H9 (cell line): ENCODE results near the gene MORC2. TPM values are rescaled to one million over a fixed set of nuclear protein-coding genes. Genes with fewer than 3 reads are reported as not detected.

ENCODE experiments used
- DNase-seq: peaks from one replicate; pipeline ENCODE4 v3.0.0-alpha.2; 2017
- H2AFZ ChIP-seq: one replicate; pipeline ENCODE4 v1.6.1; 2013; ENCODE audit warnings: mild to moderate bottlenecking, low read length, control low read depth, moderate library complexity
- H2AK5ac ChIP-seq: 2 replicates; pipeline ENCODE4 v1.6.1; 2013; ENCODE audit warnings: low read length, control low read depth, mixed read lengths; ENCODE audit not compliant: insufficient read length
- H2BK120ac ChIP-seq: one replicate; pipeline ENCODE4 v1.6.1; 2013; ENCODE audit warnings: low read depth, mild to moderate bottlenecking, low read length, control low read depth, inconsistent platforms; ENCODE audit not compliant: poor library complexity, severe bottlenecking
- H2BK12ac ChIP-seq: 2 replicates; pipeline ENCODE4 v1.6.1; 2013; ENCODE audit warnings: low read length, control low read depth, mixed read lengths, low read depth; ENCODE audit not compliant: insufficient read length
- H2BK15ac ChIP-seq: 2 replicates; pipeline ENCODE4 v1.6.1; 2013; ENCODE audit warnings: low read depth, low read length, control low read depth
- H2BK20ac ChIP-seq: one replicate; pipeline ENCODE4 v1.6.1; 2013; ENCODE audit warnings: low read depth, mild to moderate bottlenecking, low read length, control low read depth, inconsistent platforms; ENCODE audit not compliant: poor library complexity, severe bottlenecking
- H2BK5ac ChIP-seq: 2 replicates; pipeline ENCODE4 v1.6.1; 2013; ENCODE audit warnings: low read length, control low read depth, mixed read lengths; ENCODE audit not compliant: insufficient read length
- H3K14ac ChIP-seq: 2 replicates; pipeline ENCODE4 v1.6.1; 2013; ENCODE audit warnings: low read length, control low read depth; ENCODE audit not compliant: insufficient read depth
- H3K18ac ChIP-seq: 2 replicates; pipeline ENCODE4 v1.6.1; 2013; ENCODE audit warnings: low read depth, mild to moderate bottlenecking, mixed read lengths, low read length, control low read depth; ENCODE audit not compliant: insufficient read length
- H3K23ac ChIP-seq: 2 replicates; pipeline ENCODE4 v1.6.1; 2013; ENCODE audit warnings: low read length, control low read depth, mixed read lengths, low read depth; ENCODE audit not compliant: insufficient read length
- H3K23me2 ChIP-seq: 2 replicates; pipeline ENCODE4 v1.6.1; 2013; ENCODE audit warnings: low read depth, mild to moderate bottlenecking, mixed read lengths, low read length, control low read depth; ENCODE audit not compliant: insufficient read length, poor library complexity, severe bottlenecking
- H3K27ac ChIP-seq: 2 replicates; pipeline ENCODE4 v1.5.1; 2013; ENCODE audit warnings: low read length, control low read depth, mixed read lengths, low read depth; ENCODE audit not compliant: insufficient read length
- H3K27me3 ChIP-seq: 2 replicates; pipeline ENCODE4 v1.6.1; 2013; ENCODE audit warnings: low read length, control low read depth, inconsistent platforms; ENCODE audit not compliant: insufficient read depth
- H3K4ac ChIP-seq: 2 replicates; pipeline ENCODE4 v1.6.1; 2013; ENCODE audit warnings: low read depth, mild to moderate bottlenecking, control low read depth, inconsistent platforms, low read length, moderate library complexity
- H3K4me1 ChIP-seq: 2 replicates; pipeline ENCODE4 v1.6.1; 2013; ENCODE audit warnings: low read length, control low read depth, inconsistent platforms; ENCODE audit not compliant: insufficient read depth
- H3K4me2 ChIP-seq: 2 replicates; pipeline ENCODE4 v1.6.1; 2013; ENCODE audit warnings: low read length, control low read depth, mixed read lengths; ENCODE audit not compliant: insufficient read length, insufficient read depth
- H3K56ac ChIP-seq: 2 replicates; pipeline ENCODE4 v1.6.1; 2013; ENCODE audit warnings: low read depth, mild to moderate bottlenecking, mixed read lengths, low read length, control low read depth; ENCODE audit not compliant: insufficient read length
- H3K79me1 ChIP-seq: 2 replicates; pipeline ENCODE4 v1.6.1; 2013; ENCODE audit warnings: low read depth, mild to moderate bottlenecking, moderate library complexity, low read length, control low read depth, inconsistent platforms; ENCODE audit not compliant: insufficient read depth, poor library complexity, severe bottlenecking
- H3K79me2 ChIP-seq: 2 replicates; pipeline ENCODE4 v1.6.1; 2013; ENCODE audit warnings: low read length, control low read depth, inconsistent platforms; ENCODE audit not compliant: insufficient read depth
- H3K9ac ChIP-seq: 2 replicates; pipeline ENCODE4 v1.6.1; 2013; ENCODE audit warnings: low read length, control low read depth, mixed read lengths; ENCODE audit not compliant: insufficient read length; ENCODE audit errors: extremely low read depth
- H3K9me3 ChIP-seq: one replicate; pipeline ENCODE4 v1.6.1; 2013; ENCODE audit warnings: low read depth, low read length, inconsistent platforms; ENCODE audit not compliant: control insufficient read depth
- H3T11ph ChIP-seq: one replicate; pipeline ENCODE4 v1.6.1; 2013; ENCODE audit warnings: mild to moderate bottlenecking, low read length, control low read depth, inconsistent platforms
- H4K20me1 ChIP-seq: one replicate; pipeline ENCODE4 v1.6.1; 2013; ENCODE audit not compliant: control insufficient read depth, insufficient read length, insufficient read depth
- H4K5ac ChIP-seq: 2 replicates; pipeline ENCODE4 v1.6.1; 2013; ENCODE audit warnings: low read depth, mild to moderate bottlenecking, mixed read lengths, low read length, control low read depth; ENCODE audit not compliant: insufficient read length
- H4K8ac ChIP-seq: replicated peaks from 2 replicates; pipeline ENCODE4 v1.6.1; 2013; ENCODE audit warnings: low read length, control low read depth, mixed read lengths, low read depth; ENCODE audit not compliant: insufficient read length
- H4K91ac ChIP-seq: 2 replicates; pipeline ENCODE4 v1.6.1; 2013; ENCODE audit warnings: low read depth, mild to moderate bottlenecking, moderate library complexity, mixed read lengths, low read length, control low read depth; ENCODE audit not compliant: insufficient read length
- H3K27ac Mint-ChIP-seq, 3 experiments: 2 replicates in 2 of 3; 3 replicates in 1 of 3; pipeline ENCODE4 v1.8.0; 2020 to 2021; ENCODE audit warnings: mixed read lengths in 3 of 3, mild to moderate bottlenecking in 1 of 3, moderate library complexity in 1 of 3
- H3K27me3 Mint-ChIP-seq: 2 replicates; pipeline ENCODE4 v1.8.0; 2021; ENCODE audit warnings: low read depth, mild to moderate bottlenecking, moderate library complexity, mixed read lengths
- H3K36me3 Mint-ChIP-seq, 3 experiments: 2 replicates in 2 of 3; 3 replicates in 1 of 3; pipeline ENCODE4 v1.8.0; 2020 to 2021; ENCODE audit warnings: low read depth in 3 of 3, mixed read lengths in 3 of 3; ENCODE audit not compliant: insufficient read depth in 1 of 3
- H3K4me1 Mint-ChIP-seq, 2 experiments: 2 replicates each; pipeline ENCODE4 v1.8.0; 2020; ENCODE audit warnings: mixed read lengths in 2 of 2
- H3K4me3 Mint-ChIP-seq, 2 experiments: 2 replicates in 1 of 2; 3 replicates in 1 of 2; pipeline ENCODE4 v1.8.0; 2020 to 2021; ENCODE audit warnings: mild to moderate bottlenecking in 2 of 2, mixed read lengths in 2 of 2, moderate library complexity in 1 of 2
- H3K9me3 Mint-ChIP-seq, 2 experiments: 2 replicates in 1 of 2; 3 replicates in 1 of 2; pipeline ENCODE4 v1.8.0; 2020; ENCODE audit warnings: mild to moderate bottlenecking in 2 of 2, mixed read lengths in 2 of 2, moderate library complexity in 1 of 2
- CTCF ChIP-seq: fragments of 200-600 bp; sonication (generic); conservative IDR thresholded peaks from 3 replicates; pipeline ENCODE4 v1.8.0; 2021; ENCODE audit warnings: antibody characterized with exemption, mild to moderate bottlenecking
- WGBS: extraction: QIAGEN DNeasy Blood & Tissue Kit; methylation state at CpG from one replicate; pipeline ENCODE4 v1.1.7; 2013; ENCODE audit warnings: missing lambda C conversion rate, low lambda C conversion rate, mixed read lengths; ENCODE audit not compliant: insufficient read length; ENCODE audit errors: extremely low coverage; 5-methylcytosine and 5-hydroxymethylcytosine counted together
- total RNA-seq: library from RNA; stranded (reverse); gene quantifications from 2 replicates; pipeline ENCODE4 v1.2.1, GENCODE V29; 2021

The MORC2 gene
- total RNA-seq, 1 experiment from 2014 or later = 37.4 TPM

DNA sequence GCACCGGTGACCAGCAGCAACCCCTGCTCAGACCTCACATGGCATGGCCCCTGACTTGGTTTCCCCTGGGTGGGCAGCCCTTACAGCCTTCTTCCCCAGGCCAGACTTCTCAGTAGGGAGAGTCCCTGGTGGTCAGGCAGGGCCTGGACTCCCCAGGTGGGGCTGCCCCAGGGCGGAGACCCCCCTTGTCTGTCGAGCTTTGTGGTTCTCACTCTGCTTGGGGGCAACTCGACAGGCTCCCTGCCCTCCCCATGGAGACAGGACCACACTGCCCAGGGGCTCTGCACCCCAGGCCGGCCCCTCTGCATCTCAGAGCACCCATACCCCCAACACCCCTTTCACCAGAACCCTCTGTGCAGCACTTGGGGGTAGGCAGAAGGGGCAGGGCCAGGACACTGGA is 87.7 kb downstream of the MORC2 start:
- no peak overlapping the region for H3K4ac ChIP-seq

More for the DNA sequence above, 87.7 kb downstream of the MORC2 start:
- H3K27me3 ChIP-seq = no peaks in the 10 kb centered on the region
- no peaks in the 10 kb centered on the region for H3K4me1 ChIP-seq
- no peak overlapping the region for H2AK5ac ChIP-seq
- TF ChIP-seq CTCF = no peak
- no peaks in the 10 kb centered on the region for H3K9me3 ChIP-seq
- no peak overlapping the region for H2BK15ac ChIP-seq
- no peak overlapping the region for H3T11ph ChIP-seq
- H2BK120ac ChIP-seq = no peak overlapping the region
- no peak overlapping the region for H3K27ac ChIP-seq
- H2AFZ ChIP-seq = no peak overlapping the region
- Mint-ChIP-seq H3K4me1 (peaks cover 17 to 25% of the 10 kb centered on the region in 2 experiments), H3K27me3 (no peaks in the 10 kb centered on the region; the same call in 1 of the 2 replicates), H3K36me3 (no peaks in the 10 kb centered on the region), H3K9me3 (no peaks in the 10 kb centered on the region), H3K27ac (no peak overlapping the region), H3K4me3 (no peak overlapping the region)
- H4K20me1 ChIP-seq = no peaks in the 10 kb centered on the region
- H2BK12ac ChIP-seq = no peak overlapping the region
- H3K4me2 ChIP-seq = no peak overlapping the region
- H3K56ac ChIP-seq = no peak overlapping the region
- H3K23ac ChIP-seq = no peak overlapping the region
- no peaks in the 10 kb centered on the region for H3K23me2 ChIP-seq
- no peak overlapping the region for H3K9ac ChIP-seq
- no CpG with 5 or more reads among the region's 5 CpGs for WGBS
- H4K8ac ChIP-seq = no peak overlapping the region
- H2BK5ac ChIP-seq = no peak overlapping the region
- H2BK20ac ChIP-seq = no peak overlapping the region
- no peak for DNase-seq
- no peaks in the 10 kb centered on the region for H3K79me1 ChIP-seq
- H3K18ac ChIP-seq = no peak overlapping the region
- H3K14ac ChIP-seq = no peak overlapping the region; the same call in 1 of the 2 replicates
- no peaks in the 10 kb centered on the region for H3K79me2 ChIP-seq
- H4K91ac ChIP-seq = no peak overlapping the region
- H4K5ac ChIP-seq = no peak overlapping the region
